HG02938 (cell line): ENCODE measurements around the gene FBRSL1.
A peak's percentile ranks its signal among the peaks of the same experiment; 100 is the strongest.

Experiments
- ATAC-seq: cut with Tn5 transposase; IDR thresholded peaks from one replicate; pipeline ENCODE4 v1.9.1; 2021; ENCODE audit warnings: mild to moderate bottlenecking, moderate library complexity; ENCODE audit not compliant: unreplicated experiment

The FBRSL1 gene

GRCh38 chr12:132482771-132483170 lies 7.2 kb upstream of the FBRSL1 start:
- ATAC-seq, result no peak

DNA sequence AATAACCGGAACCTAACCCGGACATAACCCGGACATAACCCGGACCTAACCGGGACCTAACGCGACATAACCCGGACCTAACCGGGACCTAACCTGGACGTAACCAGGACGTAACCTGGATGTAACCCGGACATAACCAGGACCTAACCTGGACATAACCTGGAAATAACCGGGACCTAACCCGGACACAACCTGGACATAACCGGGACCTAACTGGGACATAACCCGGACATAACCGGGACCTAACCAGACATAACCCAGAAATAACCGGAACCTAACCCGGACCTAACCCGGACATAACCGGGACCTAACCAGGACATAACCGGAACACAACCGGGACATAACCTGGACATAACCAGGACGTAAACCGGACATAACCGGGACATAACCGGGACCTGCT lies 6.7 kb upstream of the FBRSL1 start:
- ATAC-seq, result no peak

- ATAC-seq, result no peak
These were observed 6.3 kb upstream of the FBRSL1 start for GRCh38 chr12:132483612-132484011.

DNA sequence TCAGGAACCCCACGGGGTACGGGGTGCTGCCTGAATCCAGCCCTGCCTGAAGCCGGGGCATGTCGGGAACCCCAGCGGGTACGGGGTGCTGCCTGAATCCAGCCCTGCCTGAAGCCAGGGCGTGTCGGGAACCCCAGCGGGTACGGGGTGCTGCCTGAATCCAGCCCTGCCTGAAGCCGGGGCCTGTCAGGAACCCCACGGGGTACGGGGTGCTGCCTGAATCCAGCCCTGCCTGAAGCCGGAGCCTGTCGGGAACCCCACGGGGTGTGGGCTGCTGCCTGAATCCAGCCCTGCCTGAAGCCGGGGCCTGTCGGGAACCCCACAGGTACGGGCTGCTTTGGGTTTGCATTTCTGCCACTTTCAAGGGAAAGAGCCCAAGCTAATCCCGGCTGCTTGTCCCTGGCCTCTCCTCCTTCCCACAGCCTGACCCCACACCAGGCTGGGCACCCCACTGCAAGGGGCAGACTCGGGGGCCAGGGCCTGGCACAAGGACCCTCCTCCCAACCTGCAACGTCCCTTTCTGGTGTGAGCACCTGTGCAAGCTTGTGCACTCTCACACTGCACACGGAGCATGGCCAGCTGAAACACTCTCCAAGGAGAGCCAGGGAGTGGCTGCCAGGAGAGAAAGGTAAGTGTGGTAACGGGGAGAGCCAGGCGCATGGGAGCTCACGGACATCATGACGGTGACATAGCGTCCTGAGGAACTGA lies 5.6 kb upstream of the FBRSL1 start:
- ATAC-seq, result no peak

GRCh38 chr12:132484891-132485441 lies 5.0 kb upstream of the FBRSL1 start:
- no peak for ATAC-seq

GRCh38 chr12:132485619-132486018 lies 4.3 kb upstream of the FBRSL1 start:
- ATAC-seq, result no peak

DNA sequence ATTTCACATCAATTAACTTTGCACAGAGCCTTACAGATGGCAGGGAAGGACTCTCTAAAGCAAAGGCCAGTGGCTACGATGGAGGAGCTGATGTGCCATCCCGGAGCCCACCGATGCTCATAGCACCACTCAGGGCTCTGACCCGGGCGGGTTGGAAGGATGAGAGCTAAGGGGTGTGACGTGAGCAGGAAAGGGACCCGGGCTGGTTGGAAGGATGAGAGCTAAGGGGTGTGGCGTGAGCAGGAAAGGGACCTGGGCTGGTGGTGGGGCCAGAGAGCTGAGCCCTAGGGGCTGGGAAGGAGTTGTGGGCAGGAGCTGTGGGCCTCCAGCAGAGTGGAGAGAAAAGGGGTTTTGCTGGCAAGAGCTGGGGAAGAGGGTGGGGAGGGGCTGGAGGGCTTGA lies 3.8 kb upstream of the FBRSL1 start:
- no peak for ATAC-seq

DNA sequence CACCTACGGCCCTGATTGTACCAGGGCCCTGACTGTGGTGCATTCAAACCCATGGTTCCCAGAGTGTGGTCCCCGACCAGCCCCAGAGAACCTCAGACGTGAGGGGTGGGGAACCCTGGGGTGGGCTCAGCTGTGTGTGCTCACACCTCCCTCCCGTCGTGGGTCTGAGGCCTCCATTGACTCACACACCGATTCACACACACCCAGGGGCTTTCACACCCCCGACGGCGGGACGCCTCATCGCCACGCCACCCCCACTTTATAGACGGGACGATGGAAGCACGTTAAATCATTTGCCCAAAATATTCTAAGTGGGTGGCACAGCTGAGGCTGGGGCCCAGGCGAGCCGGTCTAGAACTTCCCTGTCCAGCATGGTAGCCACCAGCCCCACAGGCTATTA lies 3.4 kb upstream of the FBRSL1 start:
- no peak for ATAC-seq

DNA sequence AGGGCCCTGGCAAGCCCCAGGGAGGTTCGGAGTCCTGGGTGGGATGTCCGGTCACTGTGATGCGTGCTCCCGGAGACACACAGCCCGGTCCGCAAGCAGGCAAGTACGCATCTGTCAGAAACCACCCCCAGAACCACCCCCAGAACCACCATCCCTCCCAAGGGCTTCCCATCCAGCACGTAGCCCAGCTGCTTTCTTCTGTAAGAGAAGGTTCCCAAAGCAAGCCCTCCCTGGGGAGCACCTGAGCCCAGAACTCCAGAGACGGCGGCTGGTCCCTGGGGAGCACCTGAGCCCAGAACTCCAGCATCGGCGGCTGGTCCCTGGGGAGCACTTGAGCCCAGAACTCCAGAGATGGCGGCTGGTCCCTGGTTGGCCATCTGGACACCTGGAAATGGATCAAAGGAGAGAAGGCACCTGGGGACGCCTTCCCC lies 2.6 kb upstream of the FBRSL1 start:
- no peak for ATAC-seq

DNA sequence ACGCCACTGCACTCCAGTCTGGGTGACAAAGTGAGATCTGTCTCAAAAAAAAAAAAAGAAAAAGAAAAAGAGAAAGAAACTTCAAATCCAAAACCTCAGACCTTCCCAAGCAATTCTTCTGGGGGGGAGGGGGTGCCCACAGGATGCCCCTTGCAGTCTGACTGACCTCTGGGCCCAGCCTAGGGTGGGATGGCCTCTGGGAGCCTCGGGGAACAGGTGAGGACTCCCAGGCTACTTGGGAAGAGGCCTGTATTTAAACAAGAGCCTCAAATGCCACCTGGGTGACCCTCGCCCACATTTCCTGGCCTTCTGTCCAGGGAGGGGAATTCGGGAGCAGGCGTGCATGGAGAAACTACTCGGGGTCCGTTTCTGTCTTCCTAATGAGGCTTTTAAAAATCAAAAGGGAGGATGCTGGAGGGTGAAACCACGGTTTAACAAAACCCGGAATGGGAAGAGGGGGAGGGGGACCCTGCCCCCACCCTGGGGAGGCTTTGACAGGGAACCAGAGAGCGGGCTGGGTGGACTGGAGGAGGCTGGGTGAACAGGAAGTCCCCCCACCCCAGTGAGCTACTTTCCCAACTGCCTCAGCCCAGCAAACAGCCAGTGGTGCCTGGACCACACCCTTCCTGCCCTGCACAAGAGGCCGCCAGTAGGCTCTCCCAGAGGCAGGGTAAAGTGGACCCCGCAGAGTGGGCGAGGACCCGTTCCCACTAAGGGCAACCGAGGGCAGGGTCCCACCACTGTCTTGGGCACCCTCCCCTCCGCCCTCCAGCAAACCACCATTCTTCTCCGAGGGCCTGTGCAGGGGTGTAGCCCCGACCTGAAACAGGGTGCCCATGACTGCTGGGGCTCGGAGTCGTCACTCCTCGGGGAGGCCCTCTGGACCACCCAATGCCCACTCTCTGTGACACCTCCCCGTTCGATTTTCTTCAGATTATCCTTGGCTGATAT lies 1.5 kb upstream of the FBRSL1 start:
- ATAC-seq, result no peak

GRCh38 chr12:132489078-132489601 lies 811 bp upstream of the FBRSL1 start:
- ATAC-seq, result peak; percentile 22

- ATAC-seq, result no peak
These were observed 629 bp downstream of the FBRSL1 start for GRCh38 chr12:132490422-132491137.

DNA sequence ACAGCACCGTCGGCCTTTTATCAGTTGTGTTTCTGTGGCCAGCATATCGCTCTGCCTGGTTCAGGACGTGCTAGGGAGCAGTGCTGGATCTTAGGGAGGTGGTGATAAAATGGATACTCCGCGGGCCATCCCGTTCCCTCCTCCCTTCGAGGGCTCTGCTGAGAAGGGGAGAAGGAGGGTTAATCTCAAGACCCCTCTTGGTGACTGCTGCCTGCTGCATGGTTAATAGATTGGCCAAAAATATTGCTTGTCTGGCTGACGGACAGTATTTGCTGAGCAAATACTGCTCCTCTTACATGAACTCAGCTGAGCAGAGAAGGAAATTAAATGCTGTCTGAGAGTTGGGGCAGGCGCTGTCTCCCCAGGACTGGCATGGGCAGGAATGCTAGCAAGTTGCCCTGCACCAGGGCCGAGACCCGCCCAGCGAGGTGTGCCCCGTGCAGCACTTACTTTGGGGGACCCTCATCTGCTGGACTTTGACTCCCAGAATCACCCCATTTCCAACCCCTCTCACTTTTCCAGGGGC lies 1.2 kb downstream of the FBRSL1 start:
- ATAC-seq, result no peak

DNA sequence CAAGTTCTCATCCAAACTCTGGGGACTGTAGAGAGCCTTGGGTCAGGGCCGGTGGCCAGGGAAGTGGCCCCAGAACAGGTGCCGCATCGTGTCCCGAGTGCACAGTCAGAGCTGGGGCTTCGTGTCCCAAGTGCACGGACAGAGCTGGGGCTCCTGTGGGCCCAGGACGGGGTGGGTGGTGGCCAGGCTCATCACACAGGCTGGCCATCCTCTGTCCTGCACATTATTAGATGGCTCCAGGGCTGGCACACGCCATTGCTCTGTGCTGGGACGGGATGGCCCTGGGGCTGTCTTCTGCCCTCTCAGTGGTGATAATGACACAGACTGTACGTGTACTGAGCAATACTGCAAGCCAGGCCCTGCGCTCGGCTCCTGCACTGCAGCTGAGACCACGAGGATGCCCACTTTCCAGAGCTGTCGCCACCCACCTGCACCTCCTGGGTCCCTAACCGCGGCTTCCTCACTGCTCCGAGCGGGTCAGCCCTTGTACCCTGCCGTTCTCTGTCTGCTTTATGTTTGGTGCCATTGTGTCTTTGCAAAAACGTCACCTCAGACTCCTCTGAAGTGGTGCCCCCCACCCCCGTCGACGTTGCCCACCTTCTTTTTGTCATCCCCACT lies 1.9 kb downstream of the FBRSL1 start:
- no peak for ATAC-seq

GRCh38 chr12:132492522-132492921 lies 2.6 kb downstream of the FBRSL1 start:
- ATAC-seq, result no peak

DNA sequence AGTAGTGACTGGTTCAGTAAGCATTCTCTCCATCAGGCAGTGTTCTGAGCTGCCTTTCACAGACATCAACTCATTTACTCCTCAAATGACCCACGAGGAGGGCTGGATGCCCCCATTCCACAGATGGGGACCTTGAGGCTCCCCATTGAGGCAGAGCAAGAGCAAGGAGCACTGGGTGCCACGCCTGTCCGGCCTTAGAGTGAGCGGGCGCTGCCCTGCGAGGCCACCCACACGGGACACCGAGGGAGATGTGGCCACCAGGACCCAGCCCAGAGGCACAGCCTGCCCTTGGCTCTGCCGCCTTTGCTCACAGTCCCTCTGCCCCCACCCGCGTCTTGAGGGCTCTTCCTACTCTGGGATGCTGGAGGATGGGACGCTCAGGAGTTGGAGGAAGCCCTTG lies 3.0 kb downstream of the FBRSL1 start:
- no peak for ATAC-seq

DNA sequence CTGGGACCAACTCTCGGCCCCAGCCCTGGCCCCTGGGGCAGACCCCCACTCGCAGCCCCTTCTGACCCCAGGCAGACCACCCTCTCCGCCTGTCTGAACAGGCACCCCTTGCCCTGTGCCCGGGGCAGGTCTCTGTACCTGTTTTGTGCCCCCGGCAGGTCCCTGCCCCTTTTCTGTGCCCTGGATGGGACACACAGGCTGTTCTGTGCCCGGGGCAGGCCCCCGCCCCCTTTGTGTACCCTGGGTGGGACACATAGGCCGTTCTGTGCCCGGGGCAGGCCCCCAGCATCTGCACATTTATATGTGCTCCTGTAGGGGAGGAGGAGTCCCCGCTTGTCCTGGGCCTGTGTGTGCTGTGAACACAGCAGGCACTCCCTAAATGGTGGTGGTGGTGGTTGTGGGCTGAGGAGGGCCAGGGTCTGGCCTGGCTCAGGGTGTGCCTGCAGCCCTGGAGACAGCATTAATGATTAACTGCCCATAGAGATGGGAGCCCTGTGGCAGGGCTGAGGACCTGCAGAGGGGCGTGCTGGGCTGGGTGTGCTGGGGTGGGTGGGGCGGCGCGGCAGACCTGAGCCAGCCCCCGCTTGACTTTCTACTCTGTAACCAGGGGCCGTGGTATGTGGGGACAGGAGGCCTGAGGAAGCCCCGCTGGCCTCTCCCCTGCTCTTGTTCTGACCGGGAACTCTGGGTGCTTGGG lies 3.7 kb downstream of the FBRSL1 start:
- ATAC-seq, result no peak

- ATAC-seq, result no peak
These were observed 4.6 kb downstream of the FBRSL1 start for GRCh38 chr12:132494294-132495164.

DNA sequence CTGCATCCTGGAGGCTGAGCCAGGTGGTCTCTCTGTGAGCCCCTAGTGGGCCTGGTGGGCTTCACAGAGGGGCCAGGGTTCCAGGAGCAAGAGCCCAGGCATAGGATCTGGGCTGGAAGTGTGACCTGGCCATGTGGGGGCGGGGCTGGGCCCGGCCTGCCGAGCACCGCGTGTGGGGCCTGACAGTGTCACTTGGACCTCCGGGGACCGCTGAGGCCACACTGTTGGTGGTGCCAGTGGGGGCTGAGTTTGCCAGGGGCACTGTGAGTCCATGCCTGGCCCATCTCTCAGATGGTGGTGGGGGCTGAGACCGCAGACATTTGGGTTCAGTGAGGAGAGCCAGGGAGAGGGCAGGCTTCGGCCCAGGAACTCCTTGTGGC lies 5.2 kb downstream of the FBRSL1 start:
- no peak for ATAC-seq
